H1 (cell line): ENCODE measurements around the gene ADRA2C. TPM values are rescaled to one million over a fixed set of nuclear protein-coding genes. Genes with fewer than 3 reads are reported as not detected.

ENCODE experiments used
- CTCF ChIA-PET: fragments of 300-600 bp; sonication (Branson Sonifier 250); formaldehyde crosslinking; loops from one replicate; lab custom pipeline; 2021; ENCODE audit not compliant: partially characterized antibody; lab: Charles Lee
- POLR2A ChIA-PET: fragments of 300-600 bp; sonication (Branson Sonifier 250); formaldehyde crosslinking; loops from one replicate; lab custom pipeline; 2021; ENCODE audit warnings: inconsistent platforms; ENCODE audit not compliant: partially characterized antibody; lab: Charles Lee
- DNase-seq, 2 experiments: peaks; one replicate each; pipeline versions ENCODE4 v3.0.0 to v3.0.0-alpha.2; 2010 to 2022; ENCODE audit warnings: low spot score in 2 of 2, low read depth in 1 of 2, mixed read lengths in 1 of 2
- FAIRE-seq: peaks from 2 replicates; lab custom pipeline; 2011; peaks lifted over from hg19 to GRCh38; lab: Jason Lieb, UNC
- H2AFZ ChIP-seq: 2 replicates; pipeline ENCODE4 v1.8.1; 2012; ENCODE audit warnings: low read length, inconsistent platforms
- H2AK5ac ChIP-seq: 2 replicates; pipeline ENCODE4 v1.6.1; 2013; ENCODE audit warnings: low read depth, low read length
- H2BK120ac ChIP-seq: replicated peaks from 2 replicates; pipeline ENCODE3; 2013; ENCODE audit warnings: low read depth, low read length, inconsistent platforms
- H2BK12ac ChIP-seq: 2 replicates; pipeline ENCODE4 v1.6.1; 2013; ENCODE audit warnings: low read depth, low read length
- H2BK15ac ChIP-seq: 2 replicates; pipeline ENCODE4 v1.6.1; 2013; ENCODE audit warnings: low read length
- H2BK20ac ChIP-seq: 2 replicates; pipeline ENCODE4 v1.6.1; 2013; ENCODE audit warnings: low read length
- H2BK5ac ChIP-seq: 2 replicates; pipeline ENCODE4 v1.6.1; 2013; ENCODE audit warnings: low read depth, low read length
- H3K14ac ChIP-seq: 2 replicates; pipeline ENCODE4 v1.6.1; 2013; ENCODE audit warnings: inconsistent platforms; ENCODE audit not compliant: insufficient read length
- H3K18ac ChIP-seq: 2 replicates; pipeline ENCODE4 v1.6.1; 2013; ENCODE audit warnings: low read length; ENCODE audit errors: extremely low read depth
- H3K23ac ChIP-seq: 2 replicates; pipeline ENCODE4 v1.6.1; 2013; ENCODE audit warnings: inconsistent platforms; ENCODE audit not compliant: insufficient read length
- H3K23me2 ChIP-seq: 2 replicates; pipeline ENCODE4 v1.6.1; 2013; ENCODE audit warnings: low read depth, low read length
- H3K27ac ChIP-seq: 2 replicates; pipeline ENCODE4 v1.6.1; 2011; ENCODE audit warnings: low read depth, low read length, inconsistent platforms
- H3K27me3 ChIP-seq, 4 experiments: replicated peaks in 1 of 4; 1 replicate in 1 of 4; 2 replicates in 3 of 4; pipeline versions ENCODE4 v1.6.1 to v1.8.1; 2011 to 2013; ENCODE audit warnings: low read length in 3 of 4, mild to moderate bottlenecking in 3 of 4, inconsistent platforms in 2 of 4, mixed read lengths in 2 of 4, moderate library complexity in 1 of 4; ENCODE audit not compliant: control insufficient read depth in 3 of 4, insufficient read depth in 3 of 4; ENCODE audit errors: extremely low read depth in 1 of 4
- H3K36me3 ChIP-seq, 4 experiments: 2 replicates each; pipeline versions ENCODE4 v1.6.1 to v1.8.1; 2011 to 2013; ENCODE audit warnings: mild to moderate bottlenecking in 4 of 4, low read length in 3 of 4, moderate library complexity in 2 of 4, control low read depth in 1 of 4, inconsistent platforms in 1 of 4; ENCODE audit not compliant: insufficient read depth in 4 of 4, control insufficient read depth in 2 of 4
- H3K4ac ChIP-seq: replicated peaks from 2 replicates; pipeline ENCODE3; 2013; ENCODE audit warnings: low read length, low read depth, mixed read lengths, inconsistent platforms; ENCODE audit not compliant: insufficient read length
- H3K4me1 ChIP-seq, 4 experiments: replicated peaks in 1 of 4; 1 replicate in 1 of 4; 2 replicates in 3 of 4; pipeline versions ENCODE4 v1.6.1 to v1.8.1; 2011 to 2013; ENCODE audit warnings: low read length in 3 of 4, inconsistent platforms in 2 of 4, mixed read lengths in 1 of 4; ENCODE audit not compliant: insufficient read depth in 4 of 4, control insufficient read depth in 3 of 4
- H3K4me2 ChIP-seq, 2 experiments: 2 replicates each; pipeline versions ENCODE4 v1.6.1 to v1.8.1; 2011 to 2013; ENCODE audit warnings: low read depth in 2 of 2, low read length in 2 of 2, control low read depth in 1 of 2, inconsistent platforms in 1 of 2, mild to moderate bottlenecking in 1 of 2; ENCODE audit not compliant: insufficient read depth in 1 of 2
- H3K4me3 ChIP-seq, 4 experiments: fragments of 200-600, 300-600 bp in 1 of 4; sonication (generic), shearing (Covaris generic), sonication (Bioruptor Twin) in 1 of 4; 2 replicates each; pipeline versions ENCODE4 v1.5.1 to v1.8.1; 2011 to 2016; ENCODE audit warnings: low read length in 4 of 4, low read depth in 3 of 4, control low read depth in 2 of 4, inconsistent platforms in 2 of 4, mild to moderate bottlenecking in 2 of 4, mixed read lengths in 1 of 4, moderate library complexity in 1 of 4; ENCODE audit not compliant: insufficient read depth in 2 of 4; ENCODE audit errors: extremely low read depth in 1 of 4
- H3K56ac ChIP-seq: replicated peaks from 2 replicates; pipeline ENCODE3; 2013; ENCODE audit warnings: low read depth, mild to moderate bottlenecking, mixed read lengths, low read length, inconsistent platforms; ENCODE audit not compliant: insufficient read length
- H3K79me1 ChIP-seq: 2 replicates; pipeline ENCODE4 v1.6.1; 2013; ENCODE audit warnings: low read depth, low read length, control low read depth
- H3K79me2 ChIP-seq, 2 experiments: 2 replicates each; pipeline versions ENCODE4 v1.6.1 to v1.8.1; 2012 to 2013; ENCODE audit warnings: low read length in 2 of 2, mild to moderate bottlenecking in 2 of 2, inconsistent platforms in 1 of 2; ENCODE audit not compliant: insufficient read depth in 2 of 2, control insufficient read depth in 1 of 2
- H3K9ac ChIP-seq, 4 experiments: replicated peaks in 1 of 4; 1 replicate in 1 of 4; 2 replicates in 3 of 4; pipeline versions ENCODE4 v1.6.1 to v1.8.1; 2011 to 2013; ENCODE audit warnings: low read depth in 3 of 4, low read length in 3 of 4, control low read depth in 2 of 4, mild to moderate bottlenecking in 2 of 4, moderate library complexity in 2 of 4, inconsistent platforms in 1 of 4; ENCODE audit errors: extremely low read depth in 1 of 4
- H3K9me3 ChIP-seq, 2 experiments: 2 replicates each; pipeline versions ENCODE4 v1.6.1 to v1.8.1; 2012 to 2013; ENCODE audit warnings: mild to moderate bottlenecking in 2 of 2, moderate library complexity in 2 of 2, control low read depth in 1 of 2, inconsistent platforms in 1 of 2, low read depth in 1 of 2, low read length in 1 of 2, mixed read lengths in 1 of 2; ENCODE audit not compliant: insufficient read depth in 2 of 2
- H4K20me1 ChIP-seq, 2 experiments: replicated peaks in 1 of 2; 2 replicates each; pipeline versions ENCODE3 to v1.8.1; 2011 to 2013; ENCODE audit warnings: inconsistent platforms in 2 of 2, low read length in 2 of 2, mild to moderate bottlenecking in 1 of 2; ENCODE audit not compliant: insufficient read depth in 2 of 2, control insufficient read depth in 1 of 2
- H4K5ac ChIP-seq: 2 replicates; pipeline ENCODE4 v1.6.1; 2013; ENCODE audit warnings: low read length, low read depth, mixed read lengths, inconsistent platforms; ENCODE audit not compliant: insufficient read length
- H4K8ac ChIP-seq: 2 replicates; pipeline ENCODE4 v1.8.0; 2013; ENCODE audit warnings: mild to moderate bottlenecking, moderate library complexity, low read length, inconsistent platforms; ENCODE audit not compliant: insufficient read depth; ENCODE audit errors: extremely low read depth
- H4K91ac ChIP-seq: replicated peaks from 2 replicates; pipeline ENCODE3; 2013; ENCODE audit warnings: low read length, mixed read lengths, inconsistent platforms; ENCODE audit not compliant: insufficient read length
- CBX8 ChIP-seq: fragments of 300-800, 300-1000 bp; sonication (generic); IDR thresholded peaks from 2 replicates; pipeline ENCODE4 v1.7.1; 2016; ENCODE audit warnings: low read depth, low read length, borderline replicate concordance
- CHD1 ChIP-seq: IDR thresholded peaks from 2 replicates; pipeline ENCODE4 v1.6.1; 2012; ENCODE audit warnings: low read depth, low read length, improper control_type of control experiment
- EP300 ChIP-seq, 2 experiments: IDR thresholded peaks; 1 replicate in 1 of 2; 2 replicates in 1 of 2; pipeline ENCODE4 v1.6.1; 2011 to 2012; ENCODE audit warnings: low read depth in 2 of 2, low read length in 2 of 2, mild to moderate bottlenecking in 2 of 2, borderline replicate concordance in 1 of 2, inconsistent platforms in 1 of 2, moderate library complexity in 1 of 2
- EZH2 ChIP-seq: fragments of 200-600 bp; sonication (generic); IDR thresholded peaks from 2 replicates; pipeline ENCODE4 v1.7.1; 2012; ENCODE audit warnings: low read depth, mild to moderate bottlenecking, moderate library complexity, low read length, inconsistent platforms; ENCODE audit not compliant: severe bottlenecking
- NANOG ChIP-seq: IDR thresholded peaks from 2 replicates; pipeline ENCODE4 v1.6.1; 2011; ENCODE audit warnings: low read length, low read depth, mild to moderate bottlenecking, inconsistent platforms; ENCODE audit not compliant: insufficient read depth, poor library complexity, severe bottlenecking
- POU5F1 ChIP-seq: IDR thresholded peaks from 2 replicates; pipeline ENCODE4 v1.6.1; 2011; ENCODE audit warnings: low read depth, mild to moderate bottlenecking, low read length, moderate library complexity
- RXRA ChIP-seq: IDR thresholded peaks from 2 replicates; pipeline ENCODE4 v1.6.1; 2011; ENCODE audit warnings: low read depth, mild to moderate bottlenecking, low read length, moderate library complexity; ENCODE audit not compliant: insufficient read depth
- SP1 ChIP-seq: IDR thresholded peaks from 2 replicates; pipeline ENCODE4 v1.6.1; 2011; ENCODE audit warnings: low read depth, low read length
- SRF ChIP-seq: IDR thresholded peaks from 2 replicates; pipeline ENCODE4 v1.6.1; 2011; ENCODE audit warnings: mild to moderate bottlenecking, low read depth, low read length, moderate library complexity
- TCF12 ChIP-seq: IDR thresholded peaks from 2 replicates; pipeline ENCODE4 v1.6.1; 2011; ENCODE audit warnings: low read depth, mild to moderate bottlenecking, low read length
- TEAD4 ChIP-seq: IDR thresholded peaks from 2 replicates; pipeline ENCODE4 v1.6.1; 2012; ENCODE audit warnings: low read depth, low read length, inconsistent platforms, mixed read lengths
- ZNF274 ChIP-seq: IDR thresholded peaks from 2 replicates; pipeline ENCODE4 v1.7.0; 2012; ENCODE audit warnings: low read length, borderline replicate concordance; ENCODE audit errors: extremely low read depth
- WGBS, 2 experiments: shearing (Covaris generic) in 1 of 2; methylation state at CpG; one replicate each; pipeline versions ENCODE4 v1.1.6 to v1.1.7; 2013 to 2015; ENCODE audit warnings: low lambda C conversion rate in 2 of 2, mixed read lengths in 2 of 2, inconsistent platforms in 1 of 2, low coverage in 1 of 2, missing lambda C conversion rate in 1 of 2; ENCODE audit not compliant: insufficient replicate concordance in 2 of 2, insufficient coverage in 1 of 2, insufficient read length in 1 of 2; ENCODE audit errors: extremely low coverage in 1 of 2, missing lambda C conversion rate in 1 of 2; 5-methylcytosine and 5-hydroxymethylcytosine counted together
- polyA plus RNA-seq, 7 experiments: library from polyadenylated mRNA; depleted of rRNA in 3 of 7; stranded (reverse) in 5 of 7; unstranded in 2 of 7; fragments of >200 nt in 5 of 7; fragments of 200-250 nt in 2 of 7; gene quantifications; 1 replicate in 5 of 7; 2 replicates in 1 of 7; 4 replicates in 1 of 7; pipeline versions ENCODE4 v1.2.1 to v1.2.3, GENCODE V29; 2011 to 2013; ENCODE audit warnings: missing spikeins in 2 of 7, mixed read lengths in 2 of 7
- total RNA-seq: library from RNA; stranded (reverse); fragmentation: NEBNext Ultra II Directional; extraction: Animal tissue kit (Norgen Biotek cat#: 25700); gene quantifications from 2 replicates; pipeline ENCODE4 v1.2.1, GENCODE V29; 2021

ADRA2C gene
- total and polyA plus RNA-seq, 2 of the 8 experiments (the other 6 are each of a cell fraction or from before 2014, with no cell fraction given) = 14.6 to 14.8 TPM

DNA sequence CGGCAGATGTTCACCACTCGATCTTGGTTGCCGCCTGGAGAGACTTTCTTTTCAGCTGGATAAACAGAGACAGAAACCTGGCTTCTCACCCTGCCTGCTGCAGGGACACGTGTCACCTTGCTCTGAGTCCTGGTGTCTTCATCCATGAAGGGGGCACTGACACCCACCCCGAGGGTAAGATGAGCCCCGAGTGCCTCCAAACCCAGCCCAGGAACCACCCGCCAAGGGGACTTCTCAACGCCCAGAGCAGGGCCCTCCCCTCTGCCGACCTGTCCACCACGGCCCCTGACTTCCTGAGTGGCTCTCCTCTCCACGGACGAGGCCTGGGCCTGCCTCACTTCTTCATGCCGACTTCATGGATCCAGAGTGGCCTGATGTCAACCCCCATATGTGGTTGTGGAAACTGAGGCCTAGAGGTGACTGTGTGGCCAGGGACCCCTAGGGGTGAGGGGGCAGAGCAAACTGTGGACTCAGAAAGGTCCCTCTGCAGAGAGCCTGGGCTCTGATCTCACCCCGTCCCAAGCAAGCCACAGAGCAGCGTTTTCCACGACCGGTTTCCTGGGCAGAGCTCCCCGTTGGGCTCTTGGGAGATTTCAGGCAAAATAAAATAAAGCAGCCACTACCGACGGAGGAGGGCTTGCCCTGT, 5.1 kb downstream of the ADRA2C start:
- FAIRE-seq = no peak
- CTCF ChIA-PET = interaction anchor here (1.0 to 12.1 kb wide), 7 partner anchors 14 to 283 kb away, joined by 3 to 110 read pairs (median 11); no protein-coding TSS in a partner anchor
- H3K27me3 ChIP-seq = peaks cover 4 to 26% (median 15%) of the 10 kb centered on the region in 4 experiments; a peak in 6 of 7 replicates

More for the DNA sequence above, 5.1 kb downstream of the ADRA2C start:
- H2AFZ ChIP-seq = no peak overlapping the region
- no peaks in the 10 kb centered on the region for H3K79me2 ChIP-seq
- no peak overlapping the region for H2BK12ac ChIP-seq
- H3K9me3 ChIP-seq = no peaks in the 10 kb centered on the region
- no peak overlapping the region for H3K56ac ChIP-seq
- H3K4me3 ChIP-seq = no peak overlapping the region
- H2BK20ac ChIP-seq = no peak overlapping the region
- peaks cover 3% of the 10 kb centered on the region; the same call in 1 of the 2 replicates for H3K23me2 ChIP-seq
- H4K8ac ChIP-seq = peak overlapping the region; percentile 76
- no peak overlapping the region for H3K4ac ChIP-seq
- H3K9ac ChIP-seq = no peak overlapping the region
- no peaks in the 10 kb centered on the region for H3K79me1 ChIP-seq
- H3K36me3 ChIP-seq = no peaks in the 10 kb centered on the region
- TF ChIP-seq CBX8 = no peak
- no peak for TF ChIP-seq NANOG
- TF ChIP-seq EZH2 = no peak
- no peak for TF ChIP-seq SP1
- no peak for TF ChIP-seq TEAD4
- TF ChIP-seq SRF = no peak
- TF ChIP-seq EP300 (IDR thresholded peaks at IDR 0.05; ENCODE audit: borderline replicate concordance in 1 of 2, low read depth in 2 of 2, low read length in 2 of 2) = no peak
- no peak for TF ChIP-seq CHD1
- TF ChIP-seq POU5F1 = no peak
- TF ChIP-seq TCF12 = no peak
- TF ChIP-seq RXRA = no peak
- no peak for TF ChIP-seq ZNF274
- no peak overlapping the region for H3K23ac ChIP-seq
- H2BK5ac ChIP-seq = no peak overlapping the region
- peaks cover 0 to 11% (median 6%) of the 10 kb centered on the region in 4 experiments; a peak in 5 of 7 replicates for H3K4me1 ChIP-seq
- H2BK120ac ChIP-seq = no peak overlapping the region
- H3K14ac ChIP-seq = no peak overlapping the region
- 91% methylated on average over 19 of the region's 20 CpGs; no CpG with 5 or more reads in 1 of the 2 experiments for WGBS, 2 experiments
- no peak for DNase-seq
- H4K20me1 ChIP-seq = peaks cover 0 to 8% of the 10 kb centered on the region in 2 experiments
- H4K91ac ChIP-seq = no peak overlapping the region
- no peak overlapping the region for H4K5ac ChIP-seq
- no peak overlapping the region for H3K4me2 ChIP-seq
- no peak overlapping the region; the same call in 1 of the 2 replicates for H3K18ac ChIP-seq
- POLR2A ChIA-PET = no interaction called here
- H2AK5ac ChIP-seq = no peak overlapping the region
- H3K27ac ChIP-seq = no peak overlapping the region
- H2BK15ac ChIP-seq = no peak overlapping the region
